Right hindlimb (tissue), 1 donor: ENCODE results near the gene TOR1AIP1.

Experiments
- DNase-seq: peaks from one replicate; pipeline ENCODE4 v3.0.0-alpha.2; 2018

Gene TOR1AIP1

DNA sequence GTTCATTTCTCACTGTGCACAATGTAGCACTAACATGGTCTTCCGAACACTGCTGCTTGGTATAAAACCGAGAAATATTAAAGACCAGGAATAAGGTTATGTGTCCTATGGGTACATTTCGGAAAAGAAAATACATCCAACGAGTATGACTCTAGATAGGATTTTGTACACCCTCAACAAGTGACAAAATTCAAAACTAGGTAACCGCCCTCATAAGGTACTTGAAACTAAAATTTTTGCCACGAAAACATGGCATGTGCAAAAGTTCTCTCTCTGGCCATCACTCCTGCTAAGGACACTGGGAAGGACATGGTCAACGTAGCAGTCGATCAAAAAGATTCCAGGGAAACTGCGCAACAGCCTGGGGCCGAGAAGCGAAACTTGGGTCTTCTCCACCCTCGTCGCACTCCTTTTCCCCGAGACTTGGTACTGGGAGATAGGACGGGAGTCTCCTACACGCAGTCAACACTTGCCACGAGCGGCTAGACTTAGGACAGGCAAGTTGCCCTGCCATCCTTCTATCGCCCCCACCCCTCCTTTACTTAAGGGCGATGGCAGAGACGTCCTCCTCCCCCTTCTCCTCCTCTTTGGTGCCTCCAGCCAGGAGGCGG is 338 bp upstream of the TOR1AIP1 start:
- no peak for DNase-seq

DNA sequence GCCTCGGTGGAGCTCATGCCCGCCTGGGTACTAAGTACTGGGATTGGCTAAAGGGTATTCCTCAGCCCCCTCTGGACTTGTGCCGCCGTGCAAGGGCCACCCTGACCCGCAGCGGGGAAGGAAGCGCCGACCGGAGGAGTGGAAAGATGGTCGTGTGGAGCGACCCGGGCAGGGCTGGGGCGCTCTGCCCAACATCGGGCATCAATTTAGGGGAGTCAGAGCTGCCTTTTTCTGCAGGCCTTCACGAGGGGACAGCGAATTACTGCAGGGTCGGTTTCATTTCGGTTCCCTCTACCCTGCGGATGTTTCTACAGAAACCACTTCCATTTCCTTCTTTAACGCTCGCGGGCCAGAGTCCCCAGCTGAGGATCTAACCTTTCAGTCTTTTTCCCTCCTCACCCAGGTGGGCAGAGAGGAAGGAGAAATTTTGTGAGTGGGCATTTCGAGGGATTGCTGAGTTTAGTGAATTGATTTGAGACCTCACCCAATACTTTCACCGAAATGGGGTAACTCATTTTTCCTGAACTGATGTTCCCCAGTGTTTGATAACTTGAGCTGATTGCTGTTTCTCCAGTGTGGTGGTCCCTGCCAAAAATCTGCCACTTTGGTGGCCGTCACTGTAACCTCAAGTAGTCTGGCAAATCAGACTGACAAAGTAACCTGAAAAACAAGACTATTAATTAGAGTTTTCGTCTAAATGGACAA is 1.1 kb downstream of the TOR1AIP1 start:
- DNase-seq = no peak

DNA sequence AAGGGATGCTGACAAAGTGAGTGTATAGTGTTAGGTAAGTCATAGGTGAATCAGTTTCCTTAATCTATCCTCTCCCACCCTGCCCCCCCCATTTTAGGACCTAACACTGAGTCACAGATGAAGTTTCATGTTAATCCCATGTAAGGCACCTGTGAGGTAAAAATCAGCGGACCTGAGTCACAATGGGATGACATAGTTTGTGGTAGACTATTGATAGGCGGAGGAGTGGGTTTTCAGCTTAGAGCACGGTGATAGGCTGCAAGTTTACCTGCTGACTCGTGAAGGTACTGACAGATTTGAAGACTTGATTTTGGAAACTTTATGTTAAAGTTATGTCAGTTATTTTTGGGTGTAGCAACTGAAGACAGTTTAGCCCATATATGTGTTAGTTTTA is 1.7 kb downstream of the TOR1AIP1 start:
- DNase-seq = no peak

DNA sequence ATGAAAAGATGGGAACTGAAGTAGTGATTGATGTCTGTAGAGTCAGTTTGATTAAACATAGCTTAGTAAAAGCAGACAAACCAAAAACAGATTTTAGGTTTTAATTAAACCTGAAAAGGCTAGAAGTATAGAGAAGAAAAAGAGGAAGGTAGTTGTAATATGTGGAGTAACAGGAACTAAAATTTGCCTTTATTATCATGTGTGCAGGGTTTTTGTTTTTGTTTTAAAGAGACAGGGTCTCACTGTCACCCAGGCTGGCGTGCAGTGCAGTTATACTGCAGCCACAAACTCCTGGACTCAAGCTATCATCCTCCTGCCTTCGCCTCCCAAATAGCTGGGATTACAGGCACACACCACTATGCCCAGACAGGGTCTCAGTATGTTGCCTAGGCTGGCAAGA is 6.0 kb downstream of the TOR1AIP1 start:
- DNase-seq = no peak

DNA sequence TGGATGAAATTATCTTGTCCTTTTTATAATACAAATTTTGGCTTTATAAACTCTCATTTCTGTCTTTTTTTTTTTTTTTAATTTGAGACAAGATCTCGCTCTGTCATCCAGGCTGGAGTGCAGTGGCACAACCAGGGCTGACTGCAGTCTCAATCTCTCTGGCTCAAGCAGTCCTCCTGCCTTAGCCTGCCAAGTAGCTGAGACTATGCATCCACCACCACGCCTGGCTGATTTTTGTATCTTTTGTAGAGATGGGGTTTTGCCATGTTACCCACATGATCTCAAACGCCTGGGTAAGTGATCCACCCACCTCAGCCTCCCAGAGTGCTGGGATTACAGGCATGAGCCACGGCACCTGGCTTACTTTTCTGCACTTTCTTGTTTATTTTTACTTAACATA is 7.5 kb downstream of the TOR1AIP1 start:
- DNase-seq = no peak

DNA sequence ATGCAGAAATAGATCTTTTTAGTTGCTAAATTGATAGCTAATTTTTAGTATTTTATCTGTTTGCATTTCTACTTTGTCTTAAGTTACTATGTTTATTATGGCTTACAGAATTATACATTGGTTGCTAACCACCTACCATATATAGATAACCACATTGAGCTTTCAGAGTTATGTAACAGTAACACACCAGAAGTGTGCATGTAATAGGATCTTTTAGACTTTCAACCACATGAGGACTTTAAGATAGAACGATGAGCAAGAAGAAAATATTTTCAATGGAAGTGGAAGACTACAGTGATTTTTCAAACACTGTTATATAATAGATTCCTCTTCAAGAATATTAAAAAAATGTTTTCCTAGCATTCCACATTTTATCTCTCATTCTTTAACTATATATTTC is 28.8 kb downstream of the TOR1AIP1 start:
- DNase-seq = no peak

DNA sequence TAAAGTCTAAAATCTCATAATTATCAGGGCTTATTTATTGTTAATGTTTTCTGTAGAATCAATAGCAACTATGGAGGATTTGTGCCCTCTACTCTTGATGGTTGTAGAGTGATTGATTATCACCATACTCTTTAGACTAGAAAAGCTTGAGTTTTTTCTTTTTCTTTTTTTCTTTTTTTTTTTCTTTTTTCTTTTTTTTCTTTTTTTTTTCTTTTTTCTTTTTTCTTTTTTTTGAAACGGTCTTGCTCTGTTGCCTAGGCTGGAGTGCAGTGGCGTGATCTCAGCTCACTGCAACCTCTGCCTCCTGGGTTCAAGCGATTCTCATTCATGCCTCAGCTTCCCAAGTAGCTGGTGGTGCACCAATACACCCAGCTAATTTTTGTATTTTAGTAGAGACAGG is 29.7 kb downstream of the TOR1AIP1 start:
- DNase-seq = no peak

DNA sequence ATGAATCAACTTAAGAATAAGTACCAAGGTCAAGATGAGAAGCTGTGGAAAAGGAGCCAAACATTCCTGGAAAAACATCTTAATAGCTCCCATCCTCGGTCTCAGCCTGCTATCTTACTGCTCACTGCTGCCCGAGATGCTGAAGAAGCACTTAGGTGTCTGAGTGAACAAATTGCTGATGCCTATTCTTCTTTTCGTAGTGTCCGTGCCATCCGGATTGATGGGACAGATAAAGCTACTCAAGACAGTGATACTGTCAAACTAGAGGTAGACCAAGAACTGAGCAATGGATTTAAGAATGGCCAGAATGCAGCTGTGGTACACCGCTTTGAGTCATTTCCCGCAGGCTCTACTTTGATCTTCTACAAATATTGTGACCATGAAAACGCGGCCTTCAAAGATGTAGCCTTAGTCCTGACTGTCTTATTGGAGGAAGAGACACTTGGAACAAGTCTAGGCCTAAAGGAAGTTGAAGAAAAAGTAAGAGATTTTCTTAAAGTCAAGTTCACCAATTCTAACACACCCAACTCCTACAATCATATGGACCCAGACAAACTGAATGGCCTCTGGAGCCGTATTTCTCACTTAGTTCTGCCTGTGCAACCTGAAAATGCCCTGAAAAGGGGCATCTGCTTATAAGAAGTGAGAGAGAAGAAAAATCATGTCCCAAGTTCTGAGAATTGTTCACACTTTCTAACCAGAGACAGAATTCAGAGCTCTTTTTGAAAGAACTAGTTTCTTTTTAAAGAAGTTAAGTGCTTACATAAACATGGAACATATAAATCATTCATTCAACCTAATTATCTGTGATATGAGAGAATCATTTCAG is 35.7 kb downstream of the TOR1AIP1 start:
- no peak for DNase-seq

DNA sequence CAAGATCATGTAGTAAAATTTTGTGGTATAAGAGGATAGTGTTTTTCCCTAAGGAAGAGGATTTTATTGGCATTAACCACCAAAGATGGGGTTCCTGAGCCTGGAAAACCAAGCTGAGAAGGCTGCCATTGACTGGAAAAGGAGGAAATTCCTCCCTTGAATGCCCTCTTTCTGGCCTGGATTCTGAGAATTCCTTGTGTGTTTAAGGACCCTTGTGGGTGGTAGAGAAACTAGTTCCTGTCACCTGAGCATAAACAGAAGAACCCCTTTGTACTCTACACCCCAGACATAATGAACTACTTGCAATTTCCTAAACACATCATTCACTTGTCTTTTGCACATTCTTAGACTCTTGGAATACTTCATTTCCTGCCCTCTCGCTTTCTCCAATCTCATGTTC is 39.4 kb downstream of the TOR1AIP1 start:
- DNase-seq = no peak

DNA sequence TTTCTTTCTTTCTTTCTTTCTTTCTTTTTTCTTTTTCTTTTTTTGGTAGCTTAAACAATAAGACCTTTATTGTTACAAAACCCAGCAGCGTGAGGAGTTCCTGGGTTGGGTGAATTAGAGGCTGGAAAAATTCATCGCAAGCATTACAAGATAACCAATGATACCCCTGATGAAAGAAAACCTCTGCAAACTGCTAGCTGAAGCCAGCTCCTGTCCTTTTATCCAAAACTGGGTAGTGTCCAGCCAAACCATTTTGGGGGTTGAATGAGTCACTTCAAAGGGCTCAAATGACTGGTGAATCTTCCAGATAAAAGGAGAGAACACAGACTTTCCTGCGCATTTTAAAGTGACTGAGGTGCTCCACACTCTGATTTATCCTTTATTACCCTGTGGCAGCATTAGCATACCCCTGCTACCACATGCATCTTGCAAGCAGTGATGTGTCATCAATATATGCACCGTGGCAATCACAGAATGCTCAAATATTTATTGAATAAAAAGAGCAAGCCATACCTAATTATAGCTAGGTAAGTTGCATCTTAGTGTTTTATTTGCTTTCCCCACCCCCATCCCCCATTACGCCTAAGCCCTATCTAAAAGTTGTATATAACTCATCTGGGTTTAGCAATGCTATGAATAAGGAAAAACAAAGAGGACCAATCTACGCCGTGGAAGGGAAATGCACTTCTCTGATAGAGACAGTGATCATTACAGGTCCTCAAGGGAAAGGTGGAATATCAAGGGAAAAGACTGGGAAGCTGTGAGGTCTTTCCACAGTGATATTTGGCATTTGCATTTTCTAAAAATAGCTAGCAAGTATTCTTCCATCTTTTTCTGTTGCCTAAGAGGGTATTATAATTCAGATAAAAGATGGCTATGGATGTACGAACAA is 40.1 kb downstream of the TOR1AIP1 start:
- no peak for DNase-seq

DNA sequence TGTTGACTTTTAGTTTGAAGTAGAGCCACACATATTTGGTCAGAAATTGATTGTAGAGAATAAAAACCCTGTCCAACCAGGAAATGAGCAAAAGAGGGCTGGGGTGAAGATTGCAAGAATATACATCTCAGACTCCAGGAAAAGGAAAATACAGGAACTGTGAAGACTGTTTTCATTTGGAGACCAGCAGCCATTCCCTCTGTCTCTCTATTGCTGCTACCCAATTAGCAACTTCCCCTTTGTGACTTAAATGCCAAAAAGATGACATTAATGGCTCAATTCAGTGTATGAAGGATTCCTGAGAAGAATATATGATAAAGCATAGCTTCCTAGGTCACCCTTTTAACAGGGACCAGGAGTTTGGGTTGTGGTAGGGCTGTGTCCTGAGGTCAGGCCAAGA is 40.9 kb downstream of the TOR1AIP1 start:
- DNase-seq = no peak

DNA sequence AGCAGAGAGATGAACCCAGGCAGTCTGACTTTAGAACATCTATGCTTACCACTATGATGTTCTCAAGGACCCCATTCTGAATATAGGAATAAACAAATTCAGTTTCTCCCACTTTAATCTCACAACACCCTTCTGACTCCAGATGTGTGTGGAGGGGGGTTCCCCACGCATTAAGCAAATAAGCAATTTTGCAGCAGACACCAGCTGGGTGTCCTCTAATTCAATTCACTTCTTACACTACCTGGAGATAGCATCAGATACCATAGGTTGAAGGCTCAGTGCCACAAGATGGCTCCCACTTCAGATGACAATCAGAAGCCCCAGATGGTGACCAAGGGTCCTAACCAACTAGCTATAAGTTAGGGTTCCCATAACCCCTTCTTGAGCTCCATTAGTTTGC is 42.2 kb downstream of the TOR1AIP1 start:
- DNase-seq = no peak

DNA sequence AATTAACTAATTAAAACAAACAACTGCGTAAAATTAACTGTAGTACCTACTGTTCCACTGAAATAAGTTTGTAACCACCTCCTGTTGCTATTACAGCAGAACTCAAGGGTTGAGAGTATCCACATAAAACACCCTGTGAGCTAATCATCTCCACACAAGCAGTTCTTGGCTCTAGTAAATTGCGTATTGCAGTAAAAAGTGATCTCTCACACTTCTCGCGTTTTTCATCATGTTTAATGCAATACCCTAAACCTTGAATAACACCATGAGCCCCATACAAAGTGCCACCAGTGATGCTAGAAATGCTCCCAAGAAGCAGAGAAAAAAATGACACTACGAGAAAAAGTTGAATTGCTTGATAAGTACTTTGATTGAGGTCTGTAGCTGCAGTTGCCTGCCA is 43.2 kb downstream of the TOR1AIP1 start:
- DNase-seq = no peak

DNA sequence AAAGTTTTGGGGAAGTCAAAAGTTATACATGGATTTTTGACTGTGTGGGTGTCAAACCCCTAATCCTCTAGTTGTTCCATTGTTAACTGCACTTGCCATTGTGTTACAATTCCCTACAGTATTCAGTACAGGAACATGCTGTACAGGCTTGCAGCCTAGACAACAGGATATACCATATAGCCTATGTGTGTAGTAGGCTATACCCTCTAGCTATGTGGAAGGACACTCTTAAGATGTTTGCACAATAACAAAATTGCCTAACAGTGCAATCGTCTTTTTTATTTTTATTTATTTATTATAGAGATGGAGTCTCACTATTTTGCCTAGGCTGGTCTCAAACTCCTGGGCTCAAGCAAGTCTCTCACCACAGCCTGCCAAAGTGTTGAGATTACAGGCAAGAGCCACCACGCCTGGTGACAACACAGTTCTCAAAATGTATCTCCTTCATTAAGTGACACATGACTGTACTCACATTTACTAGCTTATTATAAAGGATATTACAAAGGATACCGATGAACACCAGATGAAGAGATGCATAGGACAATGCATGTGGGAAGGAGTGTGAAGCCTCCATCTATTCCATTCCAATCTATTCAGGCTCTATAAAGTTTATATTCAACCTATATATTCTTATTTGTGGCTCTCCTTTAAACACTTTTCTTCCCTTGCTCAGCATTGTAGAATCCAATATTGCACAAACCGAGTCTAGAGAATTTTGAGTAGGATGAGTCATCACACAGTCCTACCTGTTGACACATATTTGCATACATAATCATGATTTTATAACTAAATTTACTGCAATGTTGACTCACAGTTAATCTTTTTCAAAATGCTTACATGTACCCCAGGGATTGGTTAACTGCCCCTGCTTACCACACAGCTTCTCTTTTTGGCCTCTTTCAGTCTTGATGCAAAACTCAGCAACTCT is 44.1 kb downstream of the TOR1AIP1 start:
- no peak for DNase-seq

DNA sequence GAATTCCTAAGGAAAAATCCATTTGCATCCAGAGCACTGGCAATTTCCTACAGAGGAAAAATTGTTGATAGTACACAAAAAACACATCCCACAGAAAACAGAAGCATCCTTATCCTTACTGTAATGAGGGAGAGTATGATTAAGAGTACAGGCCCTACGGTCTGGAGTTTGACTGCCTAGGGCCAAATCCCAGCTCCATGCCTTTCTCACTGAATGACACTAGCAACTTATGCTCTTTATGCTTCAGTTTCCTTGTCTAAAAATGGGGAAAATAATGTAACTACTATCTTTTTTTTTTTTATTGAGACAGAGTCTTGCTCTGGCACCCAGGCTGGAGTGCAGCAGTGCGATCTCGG is 44.7 kb downstream of the TOR1AIP1 start:
- DNase-seq = no peak

DNA sequence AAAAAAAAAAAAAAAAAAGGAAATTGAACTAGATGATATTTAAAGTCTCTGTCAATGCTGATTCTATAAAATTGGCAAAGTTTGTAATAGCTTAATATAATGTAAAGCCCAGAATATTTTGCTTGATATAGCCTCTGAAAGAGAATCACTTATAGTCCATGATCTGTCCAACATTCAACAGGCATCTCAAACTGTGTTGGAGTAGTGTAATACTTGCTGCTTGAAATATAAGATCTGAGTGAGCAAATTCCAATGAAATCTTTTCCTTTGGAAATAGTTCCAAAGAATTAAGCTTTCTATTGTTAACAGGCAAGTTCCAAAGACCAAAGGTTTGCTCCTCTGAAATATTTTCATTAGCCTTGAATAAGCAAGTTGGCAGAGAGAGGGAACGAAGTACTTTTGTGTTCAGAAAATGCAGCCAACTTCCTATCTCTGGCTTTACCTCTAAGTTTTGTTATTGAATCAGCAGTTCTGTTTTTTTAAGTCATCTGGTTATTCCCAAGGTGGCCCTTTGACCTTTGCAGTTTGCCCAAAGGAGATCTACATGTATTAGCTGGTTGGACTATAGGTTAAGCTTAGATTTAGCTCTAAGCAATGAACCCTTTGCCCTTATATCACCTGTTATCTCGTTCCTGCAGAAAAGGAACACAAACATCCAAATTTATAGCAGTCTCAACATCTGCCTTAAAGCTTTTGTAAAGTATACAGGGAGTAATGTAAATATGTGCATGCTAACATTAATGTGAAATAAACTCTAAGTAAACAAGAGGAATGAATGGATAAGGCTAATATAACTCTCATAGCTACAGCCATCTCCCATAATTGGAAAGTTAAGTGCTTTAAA is 48.1 kb downstream of the TOR1AIP1 start:
- no peak for DNase-seq

DNA sequence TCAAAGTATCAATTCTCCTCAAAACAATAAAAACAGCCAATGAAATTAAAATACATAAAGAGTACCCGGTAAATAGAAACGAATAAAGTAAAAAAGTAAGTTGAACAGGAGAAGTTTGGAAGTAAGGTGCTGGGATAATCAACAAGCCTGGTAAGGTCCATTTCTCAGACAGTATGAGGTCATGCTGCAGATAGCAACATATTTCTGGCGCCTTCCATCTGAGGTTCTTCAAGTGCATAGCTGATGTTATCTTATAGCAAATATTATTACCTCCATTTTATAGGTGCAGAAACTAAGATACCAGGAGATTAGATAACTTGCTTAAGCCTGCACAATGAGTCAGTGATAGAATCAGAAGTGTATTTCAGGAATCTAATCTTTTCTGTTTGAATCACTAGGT is 48.8 kb downstream of the TOR1AIP1 start:
- no peak for DNase-seq

DNA sequence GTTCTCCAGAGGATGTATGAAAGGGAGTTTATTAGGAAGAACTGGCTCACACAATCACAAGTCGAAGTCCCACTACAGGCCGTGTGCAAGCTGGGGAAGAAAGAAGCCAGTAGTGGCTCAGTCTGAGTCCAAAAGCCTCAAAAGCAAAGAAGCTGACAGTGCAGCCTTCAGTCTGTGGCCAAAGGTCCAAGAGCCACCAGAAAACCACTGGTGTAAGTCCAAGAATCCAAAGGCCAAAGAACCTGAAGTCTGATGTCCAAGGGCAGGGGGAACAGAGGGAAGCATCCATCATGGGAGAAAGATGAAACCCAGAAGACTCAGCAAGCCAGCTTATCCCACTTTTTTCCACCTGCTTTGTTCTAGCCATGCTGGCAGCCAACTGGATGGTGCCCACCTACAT is 51.1 kb downstream of the TOR1AIP1 start:
- DNase-seq = no peak

DNA sequence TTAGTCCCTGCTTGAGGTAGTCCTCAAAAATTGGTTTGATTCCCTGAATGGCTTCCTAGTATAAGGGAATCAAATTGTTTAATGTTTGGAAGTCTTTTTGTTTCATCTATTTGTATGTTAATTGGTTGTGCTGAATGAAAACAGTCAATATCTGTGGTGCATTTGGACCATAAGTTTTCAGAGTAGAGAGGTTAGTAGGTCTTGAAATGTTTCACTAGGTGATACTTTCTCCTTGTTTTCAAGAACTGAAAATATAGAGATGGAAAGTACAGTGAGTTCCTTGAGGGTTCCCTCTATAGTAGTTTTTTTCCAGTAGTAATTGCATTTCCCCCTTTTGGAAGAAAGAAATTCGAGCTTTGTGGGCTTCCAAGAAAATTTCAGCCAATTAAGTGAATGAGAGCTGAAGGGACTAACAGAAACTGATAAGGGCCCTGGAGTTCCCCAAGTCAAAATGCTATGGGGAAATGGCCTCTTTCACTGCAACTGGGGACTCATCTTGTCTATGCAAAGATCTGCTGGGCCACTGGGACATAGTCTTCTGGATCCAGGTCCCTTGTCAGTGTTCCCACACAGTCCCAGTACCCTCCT is 53.9 kb downstream of the TOR1AIP1 start:
- no peak for DNase-seq

DNA sequence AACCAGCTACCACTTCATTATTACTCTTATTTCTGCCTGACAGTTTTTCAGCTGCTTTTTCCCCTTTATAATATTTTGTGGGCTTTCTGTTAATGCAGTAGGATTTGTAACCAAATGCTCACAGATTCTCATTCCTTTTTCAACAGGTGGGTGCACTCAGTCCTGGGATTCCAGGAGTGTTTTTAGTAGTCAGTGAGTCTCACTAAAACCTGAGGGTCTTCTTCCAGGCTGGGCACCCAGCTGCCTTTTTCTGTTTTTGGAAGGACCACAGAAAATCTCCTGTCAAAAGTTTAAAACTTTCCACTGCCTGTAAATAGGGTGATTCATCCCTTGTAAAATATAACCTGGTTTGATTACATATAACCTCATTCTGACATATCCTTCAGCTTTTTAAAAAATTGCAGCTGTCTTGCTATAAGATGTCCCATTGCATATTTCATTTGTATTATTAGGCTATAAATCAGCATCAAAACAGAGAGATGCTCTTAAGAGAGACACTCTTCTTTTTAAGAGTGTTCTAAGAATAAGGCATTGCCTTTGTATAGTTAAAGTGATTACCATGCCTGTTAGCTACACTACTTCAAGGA is 55.7 kb downstream of the TOR1AIP1 start:
- DNase-seq = no peak
